GM19468 (cell line): Measurements from ENCODE around the gene MYOG.

Source experiments
- ATAC-seq: cut with Tn5 transposase; IDR thresholded peaks from one replicate; pipeline ENCODE4 v1.9.1; 2021; ENCODE audit warnings: mild to moderate bottlenecking, moderate library complexity, moderate number of reproducible peaks; ENCODE audit not compliant: unreplicated experiment; ENCODE audit errors: extremely low read depth

Gene MYOG

GRCh38 chr1:203036537-203036936 is 49.3 kb downstream of the MYOG start:
- no peak for ATAC-seq

- ATAC-seq, result no peak
These were observed 49.7 kb downstream of the MYOG start for GRCh38 chr1:203036135-203036534.

GRCh38 chr1:203035111-203036000 is 50.5 kb downstream of the MYOG start:
- no peak for ATAC-seq

- no peak for ATAC-seq
These were observed 51.2 kb downstream of the MYOG start for GRCh38 chr1:203034422-203035110.

GRCh38 chr1:203033917-203034316 is 51.9 kb downstream of the MYOG start:
- ATAC-seq, result no peak

- no peak for ATAC-seq
These were observed 52.5 kb downstream of the MYOG start for GRCh38 chr1:203033287-203033686.
